ENCODE results near the gene PRRT3. TPM values are rescaled to one million over a fixed set of nuclear protein-coding genes. Genes with fewer than 3 reads are reported as not detected.

Gene PRRT3
- total and polyA plus RNA-seq, 2 experiments from 2014 or later: 4.3 to 6.9 TPM

GRCh38 chr3:9917820-9918219 lies 34.4 kb downstream of the PRRT3 start:
- DNase-seq (ENCODE audit: low spot score) (no peak), ATAC-seq (no peak)
- Histone ChIP-seq H3K36me3 (ENCODE audit: insufficient read depth) (no peaks in the 10 kb centered on the region), H3K27me3 (ENCODE audit: insufficient read depth) (peaks cover 12% of the 10 kb centered on the region; the same call in 1 of the 2 replicates), H3K4me1 (ENCODE audit: insufficient read depth) (peaks cover 17% of the 10 kb centered on the region), H3K9me2 (ENCODE audit: insufficient read depth) (no peaks in the 10 kb centered on the region), H3K27ac (ENCODE audit: low read depth) (no peak overlapping the region), H4K20me1 (replicated peaks; ENCODE audit: insufficient read depth) (no peaks in the 10 kb centered on the region), H2AFZ (no peak overlapping the region), H3K4me3 (no peak overlapping the region), H3K4me2 (peak overlapping the region; percentile 84; the same call in 1 of the 2 replicates), H3F3A (replicated peaks; ENCODE audit: low read depth) (0 out of 2 replicates have a peak, but pooled peaks cover 5% of the 10 kb centered on the region), H3K79me2 (replicated peaks; ENCODE audit: insufficient read depth) (no peaks in the 10 kb centered on the region)
- Mint-ChIP-seq H3K4me3 (0 out of 3 replicates have a peak overlapping the region, but pooled peaks have one; percentile 17), H3K27me3 (ENCODE audit: insufficient read depth, low read depth, poor library complexity) (peaks cover 8% of the 10 kb centered on the region), H3K4me1 (peaks cover 16% of the 10 kb centered on the region), H3K27ac (no peak overlapping the region), H3K9me3 (no peaks in the 10 kb centered on the region), H3K36me3 (ENCODE audit: low read depth) (peaks cover 4% of the 10 kb centered on the region; the same call in 1 of the 3 replicates)
- TF ChIP-seq, protein P1, sequence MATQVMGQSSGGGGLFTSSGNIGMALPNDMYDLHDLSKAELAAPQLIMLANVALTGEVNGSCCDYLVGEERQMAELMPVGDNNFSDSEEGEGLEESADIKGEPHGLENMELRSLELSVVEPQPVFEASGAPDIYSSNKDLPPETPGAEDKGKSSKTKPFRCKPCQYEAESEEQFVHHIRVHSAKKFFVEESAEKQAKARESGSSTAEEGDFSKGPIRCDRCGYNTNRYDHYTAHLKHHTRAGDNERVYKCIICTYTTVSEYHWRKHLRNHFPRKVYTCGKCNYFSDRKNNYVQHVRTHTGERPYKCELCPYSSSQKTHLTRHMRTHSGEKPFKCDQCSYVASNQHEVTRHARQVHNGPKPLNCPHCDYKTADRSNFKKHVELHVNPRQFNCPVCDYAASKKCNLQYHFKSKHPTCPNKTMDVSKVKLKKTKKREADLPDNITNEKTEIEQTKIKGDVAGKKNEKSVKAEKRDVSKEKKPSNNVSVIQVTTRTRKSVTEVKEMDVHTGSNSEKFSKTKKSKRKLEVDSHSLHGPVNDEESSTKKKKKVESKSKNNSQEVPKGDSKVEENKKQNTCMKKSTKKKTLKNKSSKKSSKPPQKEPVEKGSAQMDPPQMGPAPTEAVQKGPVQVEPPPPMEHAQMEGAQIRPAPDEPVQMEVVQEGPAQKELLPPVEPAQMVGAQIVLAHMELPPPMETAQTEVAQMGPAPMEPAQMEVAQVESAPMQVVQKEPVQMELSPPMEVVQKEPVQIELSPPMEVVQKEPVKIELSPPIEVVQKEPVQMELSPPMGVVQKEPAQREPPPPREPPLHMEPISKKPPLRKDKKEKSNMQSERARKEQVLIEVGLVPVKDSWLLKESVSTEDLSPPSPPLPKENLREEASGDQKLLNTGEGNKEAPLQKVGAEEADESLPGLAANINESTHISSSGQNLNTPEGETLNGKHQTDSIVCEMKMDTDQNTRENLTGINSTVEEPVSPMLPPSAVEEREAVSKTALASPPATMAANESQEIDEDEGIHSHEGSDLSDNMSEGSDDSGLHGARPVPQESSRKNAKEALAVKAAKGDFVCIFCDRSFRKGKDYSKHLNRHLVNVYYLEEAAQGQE (IDR thresholded peaks at IDR 0.05; ENCODE audit: unreplicated experiment): no peak
- TF ChIP-seq NANOG (IDR thresholded peaks at IDR 0.05; ENCODE audit: borderline replicate concordance) (no peak), STAT1 (IDR thresholded peaks at IDR 0.05; ENCODE audit: unreplicated experiment) (no peak), CREB1 (CRISPR knock-in tag; IDR thresholded peaks at IDR 0.05; ENCODE audit: low read depth) (no peak), ZNF462 (CRISPR knock-in tag; IDR thresholded peaks at IDR 0.05) (no peak), ZNF331 (CRISPR knock-in tag; IDR thresholded peaks at IDR 0.05; ENCODE audit: low read depth) (no peak), EZH2phosphoT487 (IDR thresholded peaks at IDR 0.05; ENCODE audit: unreplicated experiment) (no peak), EZH2 (IDR thresholded peaks at IDR 0.05; ENCODE audit: low read depth, unreplicated experiment) (no peak), POLR2AphosphoS5 (IDR thresholded peaks at IDR 0.05; ENCODE audit: low read depth) (no peak), JUNB (IDR thresholded peaks at IDR 0.05; ENCODE audit: unreplicated experiment) (no peak), ZNF114 (CRISPR knock-in tag; IDR thresholded peaks at IDR 0.05) (no peak)
- TF ChIP-seq, protein P2, sequence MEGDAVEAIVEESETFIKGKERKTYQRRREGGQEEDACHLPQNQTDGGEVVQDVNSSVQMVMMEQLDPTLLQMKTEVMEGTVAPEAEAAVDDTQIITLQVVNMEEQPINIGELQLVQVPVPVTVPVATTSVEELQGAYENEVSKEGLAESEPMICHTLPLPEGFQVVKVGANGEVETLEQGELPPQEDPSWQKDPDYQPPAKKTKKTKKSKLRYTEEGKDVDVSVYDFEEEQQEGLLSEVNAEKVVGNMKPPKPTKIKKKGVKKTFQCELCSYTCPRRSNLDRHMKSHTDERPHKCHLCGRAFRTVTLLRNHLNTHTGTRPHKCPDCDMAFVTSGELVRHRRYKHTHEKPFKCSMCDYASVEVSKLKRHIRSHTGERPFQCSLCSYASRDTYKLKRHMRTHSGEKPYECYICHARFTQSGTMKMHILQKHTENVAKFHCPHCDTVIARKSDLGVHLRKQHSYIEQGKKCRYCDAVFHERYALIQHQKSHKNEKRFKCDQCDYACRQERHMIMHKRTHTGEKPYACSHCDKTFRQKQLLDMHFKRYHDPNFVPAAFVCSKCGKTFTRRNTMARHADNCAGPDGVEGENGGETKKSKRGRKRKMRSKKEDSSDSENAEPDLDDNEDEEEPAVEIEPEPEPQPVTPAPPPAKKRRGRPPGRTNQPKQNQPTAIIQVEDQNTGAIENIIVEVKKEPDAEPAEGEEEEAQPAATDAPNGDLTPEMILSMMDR (conservative IDR thresholded peaks at IDR 0.05; ENCODE audit: low read depth in 2 of 2): no peak
- TF ChIP-seq, protein P3, sequence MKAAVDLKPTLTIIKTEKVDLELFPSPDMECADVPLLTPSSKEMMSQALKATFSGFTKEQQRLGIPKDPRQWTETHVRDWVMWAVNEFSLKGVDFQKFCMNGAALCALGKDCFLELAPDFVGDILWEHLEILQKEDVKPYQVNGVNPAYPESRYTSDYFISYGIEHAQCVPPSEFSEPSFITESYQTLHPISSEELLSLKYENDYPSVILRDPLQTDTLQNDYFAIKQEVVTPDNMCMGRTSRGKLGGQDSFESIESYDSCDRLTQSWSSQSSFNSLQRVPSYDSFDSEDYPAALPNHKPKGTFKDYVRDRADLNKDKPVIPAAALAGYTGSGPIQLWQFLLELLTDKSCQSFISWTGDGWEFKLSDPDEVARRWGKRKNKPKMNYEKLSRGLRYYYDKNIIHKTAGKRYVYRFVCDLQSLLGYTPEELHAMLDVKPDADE (IDR thresholded peaks at IDR 0.05): no peak
